Measurements from ENCODE around the gene PSMD13.
A peak's percentile ranks its signal among the peaks of the same experiment; 100 is the strongest.

Gene PSMD13

DNA sequence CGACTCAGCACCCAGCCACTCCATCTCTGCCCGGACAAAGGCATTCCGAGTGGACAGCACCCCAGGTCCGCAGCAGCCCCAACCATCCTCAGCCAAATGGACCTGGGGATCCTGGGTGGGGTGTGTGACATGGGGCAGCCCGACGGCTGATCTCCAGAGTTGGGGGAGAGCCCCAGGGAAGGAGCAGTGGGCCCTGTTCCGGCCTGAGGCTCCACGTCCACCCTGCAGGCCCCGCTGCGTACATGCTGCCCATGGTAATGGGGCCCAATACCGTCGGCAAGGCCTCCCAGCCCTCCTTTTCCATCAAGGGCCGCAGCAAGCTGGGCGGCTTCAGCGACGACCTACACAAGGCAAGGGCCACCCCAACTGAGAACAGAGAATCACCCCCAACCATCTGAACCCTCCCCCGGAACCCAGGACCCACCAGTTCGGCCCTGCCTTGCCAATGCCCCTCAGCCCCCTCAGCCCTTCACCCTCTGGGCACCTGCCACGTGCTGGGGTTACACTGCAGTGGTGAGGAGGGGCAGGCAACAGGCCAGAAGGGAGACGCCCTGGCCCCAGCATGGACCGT lies 38.5 kb upstream of the PSMD13 start:
- no peaks in the 10 kb centered on the region for H3K4me1 ChIP-seq (ENCODE audit: insufficient read depth, low read length)
- H3K27ac ChIP-seq (ENCODE audit: low read depth, low read length), result no peak overlapping the region
- no peak overlapping the region for H3K9ac ChIP-seq (ENCODE audit: low read depth, low read length)
- no peaks in the 10 kb centered on the region for H3K9me3 ChIP-seq (ENCODE audit: insufficient read depth, low read depth, low read length)
- 85% methylated on average over 21 of the region's 21 CpGs for WGBS
- H3K27me3 ChIP-seq (ENCODE audit: insufficient read depth, low read length), result no peaks in the 10 kb centered on the region
- H3K36me3 ChIP-seq (ENCODE audit: insufficient read depth, low read length), result no peaks in the 10 kb centered on the region
- H3K4me3 ChIP-seq (ENCODE audit: low read length), result no peak overlapping the region

DNA sequence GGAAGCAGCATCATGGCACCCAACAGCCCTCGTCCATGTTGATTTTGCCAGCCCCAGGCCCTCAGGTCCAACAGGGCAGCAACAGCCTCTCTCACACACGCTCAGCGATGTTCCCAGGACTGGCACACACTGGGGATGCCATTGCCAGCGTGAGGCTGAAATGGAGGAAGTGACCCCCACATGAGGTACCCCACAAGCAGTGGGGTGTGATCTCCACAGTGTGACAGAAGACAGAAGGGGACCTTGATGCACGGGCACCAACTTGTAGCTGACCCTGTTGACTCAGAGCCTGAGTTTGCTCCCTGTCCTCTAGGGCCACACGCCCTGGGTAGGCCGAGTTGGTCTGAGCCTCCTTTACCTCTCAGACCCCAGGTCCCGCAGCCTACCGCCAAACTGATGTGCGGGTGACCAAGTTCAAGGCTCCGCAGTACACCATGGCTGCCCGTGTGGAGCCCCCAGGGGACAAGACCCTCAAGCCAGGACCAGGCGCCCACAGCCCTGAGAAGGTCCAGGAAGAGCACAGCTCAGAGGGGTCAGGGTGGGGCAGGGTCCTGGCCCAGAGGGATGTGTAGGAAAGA lies 37.7 kb upstream of the PSMD13 start:
- Histone ChIP-seq H3K27ac (ENCODE audit: low read depth, low read length) (no peak overlapping the region), H3K27me3 (ENCODE audit: insufficient read depth, low read length) (no peaks in the 10 kb centered on the region), H3K36me3 (ENCODE audit: insufficient read depth, low read length) (peaks cover under 1% of the 10 kb centered on the region; the same call in 1 of the 2 replicates), H3K4me3 (ENCODE audit: low read length) (no peak overlapping the region), H3K9me3 (ENCODE audit: insufficient read depth, low read depth, low read length) (no peaks in the 10 kb centered on the region), H3K4me1 (ENCODE audit: insufficient read depth, low read length) (no peaks in the 10 kb centered on the region), H3K9ac (ENCODE audit: low read depth, low read length) (no peak overlapping the region)
- WGBS, result 87% methylated on average over 13 of the region's 13 CpGs

DNA sequence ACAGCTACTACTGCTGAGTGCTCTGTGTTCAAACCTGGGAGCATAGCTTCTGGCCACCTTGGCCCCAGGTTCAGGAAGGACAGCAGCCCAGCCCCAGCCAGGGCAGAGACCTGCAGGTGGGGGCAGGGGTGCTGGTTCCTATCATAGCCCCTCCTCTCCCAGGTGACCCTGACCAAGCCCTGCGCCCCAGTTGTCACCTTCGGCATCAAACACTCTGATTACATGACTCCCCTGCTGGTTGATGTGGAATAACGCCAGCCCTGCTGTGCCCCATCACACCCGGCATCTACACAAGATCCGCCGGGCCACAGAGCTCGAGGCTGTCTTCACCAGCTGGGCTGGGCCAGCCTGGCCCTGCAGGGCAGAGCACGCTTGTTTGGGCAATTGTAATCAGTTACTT lies 37.0 kb upstream of the PSMD13 start:
- no peaks in the 10 kb centered on the region for H3K9me3 ChIP-seq (ENCODE audit: insufficient read depth, low read depth, low read length)
- no peak overlapping the region for H3K27ac ChIP-seq (ENCODE audit: low read depth, low read length)
- no peaks in the 10 kb centered on the region for H3K4me1 ChIP-seq (ENCODE audit: insufficient read depth, low read length)
- H3K9ac ChIP-seq (ENCODE audit: low read depth, low read length), result no peak overlapping the region
- WGBS, result 89% methylated on average over 8 of the region's 8 CpGs
- H3K4me3 ChIP-seq (ENCODE audit: low read length), result no peak overlapping the region
- peaks cover 7% of the 10 kb centered on the region for H3K36me3 ChIP-seq (ENCODE audit: insufficient read depth, low read length)
- H3K27me3 ChIP-seq (ENCODE audit: insufficient read depth, low read length), result no peaks in the 10 kb centered on the region

DNA sequence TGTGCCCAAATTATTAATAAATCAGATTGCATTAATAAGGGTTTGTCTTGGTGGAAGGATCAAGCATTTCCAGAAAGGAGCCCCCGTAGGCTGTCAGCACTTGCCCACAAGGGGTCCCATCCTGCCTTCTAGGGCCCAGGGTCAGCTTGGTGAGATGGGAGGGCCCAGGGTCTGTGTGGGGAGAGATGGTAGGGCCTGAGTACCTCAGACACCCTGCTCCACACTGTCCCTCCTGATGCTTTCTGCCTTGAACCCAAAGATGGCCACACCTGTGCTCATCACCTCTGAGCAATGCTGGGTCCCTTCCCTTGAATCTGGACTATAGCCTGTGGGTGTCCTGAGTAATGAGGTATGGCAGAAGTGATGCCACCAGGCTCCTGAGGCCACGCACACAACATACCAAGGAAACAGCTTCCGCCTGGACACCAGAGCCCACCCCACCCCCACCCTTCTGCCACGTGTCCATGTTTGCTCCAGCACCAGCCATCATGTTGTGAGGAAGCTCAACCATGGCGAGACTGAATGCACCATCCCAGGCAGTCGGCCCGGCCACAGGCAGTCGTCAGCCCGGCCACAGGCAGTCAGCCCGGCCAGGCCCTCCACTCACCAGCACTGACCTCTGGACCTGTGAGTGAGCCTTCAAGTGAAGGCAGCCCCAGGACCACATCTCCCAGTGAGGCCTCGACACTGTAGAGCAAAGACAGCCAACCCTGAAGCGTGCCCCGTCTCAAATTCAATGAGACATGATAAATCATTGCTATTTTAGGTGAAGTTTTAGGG lies 36.4 kb upstream of the PSMD13 start:
- Histone ChIP-seq H3K27ac (ENCODE audit: low read depth, low read length) (no peak overlapping the region), H3K4me1 (ENCODE audit: insufficient read depth, low read length) (no peaks in the 10 kb centered on the region), H3K9me3 (ENCODE audit: insufficient read depth, low read depth, low read length) (no peaks in the 10 kb centered on the region), H3K4me3 (ENCODE audit: low read length) (no peak overlapping the region), H3K36me3 (ENCODE audit: insufficient read depth, low read length) (peaks cover 14% of the 10 kb centered on the region), H3K9ac (ENCODE audit: low read depth, low read length) (no peak overlapping the region), H3K27me3 (ENCODE audit: insufficient read depth, low read length) (no peaks in the 10 kb centered on the region)
- WGBS, result 94% methylated on average over 13 of the region's 13 CpGs

DNA sequence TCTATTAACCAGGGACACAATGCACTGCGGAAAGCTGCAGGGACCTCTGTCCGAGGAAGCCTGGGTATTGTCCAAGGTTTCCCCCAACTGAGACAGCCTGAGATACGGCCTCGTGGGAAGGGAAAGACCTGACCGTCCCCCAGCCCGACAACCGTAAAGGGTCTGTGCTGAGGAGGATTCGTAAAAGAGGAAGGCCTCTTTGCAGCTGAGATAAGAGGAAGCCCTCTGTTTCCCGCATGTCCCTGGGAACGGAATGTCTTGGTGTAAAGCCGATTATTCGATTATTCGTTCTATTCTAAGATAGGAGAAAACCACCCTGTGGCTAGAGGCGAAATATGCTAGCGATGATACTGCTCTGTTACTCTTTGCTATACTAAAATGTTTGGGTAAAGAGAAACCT lies 34.8 kb upstream of the PSMD13 start:
- H3K27me3 ChIP-seq (ENCODE audit: insufficient read depth, low read length), result no peaks in the 10 kb centered on the region
- H3K4me1 ChIP-seq (ENCODE audit: insufficient read depth, low read length), result peaks cover 7% of the 10 kb centered on the region; the same call in 1 of the 2 replicates
- no peak overlapping the region for H3K9ac ChIP-seq (ENCODE audit: low read depth, low read length)
- H3K36me3 ChIP-seq (ENCODE audit: insufficient read depth, low read length), result peaks cover 16% of the 10 kb centered on the region
- H3K4me3 ChIP-seq (ENCODE audit: low read length), result no peak overlapping the region
- H3K27ac ChIP-seq (ENCODE audit: low read depth, low read length), result no peak overlapping the region
- no peaks in the 10 kb centered on the region for H3K9me3 ChIP-seq (ENCODE audit: insufficient read depth, low read depth, low read length)
- WGBS, result 79% methylated on average over 15 of the region's 15 CpGs

DNA sequence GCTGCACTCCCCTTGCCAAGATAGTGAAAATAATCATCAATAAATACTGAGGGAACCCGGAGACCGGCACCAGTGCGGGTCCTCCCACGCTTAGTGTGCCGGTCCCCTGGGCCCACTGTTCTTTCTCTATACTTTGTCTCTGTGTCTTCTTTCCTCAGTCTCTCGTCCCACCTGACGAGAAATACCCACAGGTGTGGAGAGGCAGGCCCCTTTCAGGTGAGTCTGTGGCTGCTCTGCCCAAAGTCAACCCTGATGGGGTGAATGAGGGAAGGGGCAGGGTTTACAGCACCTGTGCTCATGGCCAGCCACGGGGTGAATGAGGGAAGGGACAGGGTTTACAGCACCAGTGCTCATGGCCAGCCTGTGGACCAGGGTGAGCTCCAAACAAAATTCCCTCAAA lies 34.3 kb upstream of the PSMD13 start:
- peaks cover 16% of the 10 kb centered on the region for H3K36me3 ChIP-seq (ENCODE audit: insufficient read depth, low read length)
- H3K27me3 ChIP-seq (ENCODE audit: insufficient read depth, low read length), result no peaks in the 10 kb centered on the region
- 96% methylated on average over 8 of the region's 8 CpGs for WGBS
- H3K4me1 ChIP-seq (ENCODE audit: insufficient read depth, low read length), result peaks cover 7% of the 10 kb centered on the region; the same call in 1 of the 2 replicates
- no peak overlapping the region for H3K4me3 ChIP-seq (ENCODE audit: low read length)
- H3K9ac ChIP-seq (ENCODE audit: low read depth, low read length), result no peak overlapping the region
- no peak overlapping the region for H3K27ac ChIP-seq (ENCODE audit: low read depth, low read length)
- H3K9me3 ChIP-seq (ENCODE audit: insufficient read depth, low read depth, low read length), result no peaks in the 10 kb centered on the region

DNA sequence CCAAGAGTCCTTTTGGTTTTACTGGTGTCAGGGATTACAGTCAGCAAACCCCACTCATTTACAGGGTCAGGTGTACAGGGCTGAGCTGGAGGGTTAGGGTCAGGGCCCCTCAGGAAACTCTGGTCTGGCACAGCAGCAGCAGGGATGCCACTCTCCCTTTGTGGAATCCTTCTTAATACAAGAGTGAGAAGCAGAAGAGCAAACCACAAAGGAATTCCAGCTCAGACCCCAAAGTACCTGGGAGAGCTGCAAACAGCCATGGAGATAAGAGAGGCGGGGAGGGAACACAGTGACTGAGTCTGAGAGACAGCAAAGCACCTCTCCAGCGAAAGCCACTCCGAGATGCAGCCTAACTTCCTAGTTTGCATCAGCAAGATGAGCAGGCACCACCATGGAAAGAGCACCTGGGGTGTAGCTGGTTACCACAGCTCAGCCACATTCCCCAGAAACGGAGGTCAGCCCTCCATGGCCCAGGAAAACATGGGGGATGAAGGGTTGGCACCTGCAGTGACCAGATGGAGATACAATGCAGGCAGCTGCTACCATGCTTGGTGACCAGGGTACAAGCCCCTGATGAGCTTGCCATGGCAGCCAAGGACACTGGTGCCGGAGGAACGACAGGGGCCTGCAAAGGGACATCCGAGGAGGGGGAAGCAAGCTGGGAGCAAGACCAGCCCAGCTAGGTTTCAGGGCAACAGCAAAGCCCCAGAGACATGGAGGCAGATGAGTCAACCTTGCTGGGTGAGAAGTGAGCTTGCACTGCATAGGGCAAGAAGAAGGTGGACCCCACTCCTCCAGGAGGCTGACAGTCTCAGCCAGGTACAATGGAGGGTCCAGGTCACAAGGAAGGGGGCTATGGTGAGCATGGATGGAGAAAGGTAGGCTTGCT lies 33.5 kb upstream of the PSMD13 start:
- H3K9ac ChIP-seq (ENCODE audit: low read depth, low read length), result no peak overlapping the region
- 94% methylated on average over 7 of the region's 7 CpGs for WGBS
- H3K9me3 ChIP-seq (ENCODE audit: insufficient read depth, low read depth, low read length), result no peaks in the 10 kb centered on the region
- H3K4me1 ChIP-seq (ENCODE audit: insufficient read depth, low read length), result peaks cover 7% of the 10 kb centered on the region; the same call in 1 of the 2 replicates
- H3K36me3 ChIP-seq (ENCODE audit: insufficient read depth, low read length), result peaks cover 16% of the 10 kb centered on the region
- no peak overlapping the region for H3K27ac ChIP-seq (ENCODE audit: low read depth, low read length)
- H3K4me3 ChIP-seq (ENCODE audit: low read length), result no peak overlapping the region
- no peaks in the 10 kb centered on the region for H3K27me3 ChIP-seq (ENCODE audit: insufficient read depth, low read length)

DNA sequence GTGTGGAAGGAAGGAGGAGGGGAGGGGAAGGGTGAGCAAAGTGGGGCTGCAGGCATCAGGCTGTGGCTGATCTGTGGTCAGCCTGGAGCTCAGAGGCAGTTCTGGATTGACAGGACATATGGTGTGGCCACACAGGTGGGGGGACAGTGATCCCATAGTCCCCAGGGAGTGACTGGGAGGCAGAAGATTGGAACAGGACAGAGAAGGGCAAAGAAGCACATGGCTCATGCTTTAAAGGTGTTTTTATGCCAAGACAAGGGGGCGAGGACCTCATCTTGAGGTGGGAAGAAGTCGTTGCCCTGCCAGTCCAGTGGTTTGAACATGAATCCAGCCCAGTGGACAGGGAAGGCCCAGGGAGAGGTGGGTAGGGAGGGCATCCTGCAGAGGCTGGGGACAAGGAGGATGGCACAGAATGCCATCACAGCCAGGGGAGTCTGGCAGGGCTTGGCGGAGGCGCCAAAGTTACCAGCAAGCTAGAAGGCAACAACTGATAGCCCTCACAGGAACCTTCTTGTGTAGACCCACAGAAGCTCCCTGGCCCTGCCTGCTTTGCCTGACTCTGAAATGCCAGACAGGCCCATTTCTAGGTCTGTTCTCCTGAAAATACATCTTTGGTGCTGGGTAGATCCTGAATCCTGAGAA lies 32.7 kb upstream of the PSMD13 start:
- H3K4me1 ChIP-seq (ENCODE audit: insufficient read depth, low read length), result peaks cover 7% of the 10 kb centered on the region; the same call in 1 of the 2 replicates
- 98% methylated on average over 4 of the region's 4 CpGs for WGBS
- no peak overlapping the region for H3K27ac ChIP-seq (ENCODE audit: low read depth, low read length)
- no peak overlapping the region for H3K4me3 ChIP-seq (ENCODE audit: low read length)
- H3K9ac ChIP-seq (ENCODE audit: low read depth, low read length), result no peak overlapping the region
- H3K27me3 ChIP-seq (ENCODE audit: insufficient read depth, low read length), result no peaks in the 10 kb centered on the region
- H3K9me3 ChIP-seq (ENCODE audit: insufficient read depth, low read depth, low read length), result no peaks in the 10 kb centered on the region
- H3K36me3 ChIP-seq (ENCODE audit: insufficient read depth, low read length), result peaks cover 16% of the 10 kb centered on the region

DNA sequence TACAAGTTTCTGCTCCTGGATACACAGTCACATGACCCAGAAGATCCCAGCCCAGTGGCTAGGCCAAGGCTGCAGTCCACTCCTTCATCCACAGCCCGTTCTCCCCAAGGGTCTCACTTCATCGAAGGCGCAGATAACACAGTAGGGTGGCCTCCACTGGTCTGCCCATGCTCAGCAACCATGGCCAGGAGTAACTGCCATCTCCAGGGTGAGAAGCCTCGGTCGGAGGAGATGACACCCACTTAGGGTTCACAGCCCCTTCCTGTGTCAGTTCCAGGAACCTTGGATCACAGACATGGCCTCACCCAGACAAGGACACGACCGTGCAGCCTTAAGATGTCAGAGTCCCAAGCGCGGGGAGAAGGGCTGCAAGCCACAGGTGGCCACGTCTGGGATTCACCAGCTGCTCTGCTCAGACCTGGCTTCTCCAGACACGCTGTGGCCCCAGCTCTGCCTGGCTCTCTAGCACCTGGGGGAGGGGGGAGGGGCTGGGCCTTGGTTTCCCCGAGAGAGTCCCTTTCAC lies 32.1 kb upstream of the PSMD13 start:
- WGBS, result 90% methylated on average over 11 of the region's 12 CpGs
- Histone ChIP-seq H3K27me3 (ENCODE audit: insufficient read depth, low read length) (no peaks in the 10 kb centered on the region), H3K9ac (ENCODE audit: low read depth, low read length) (no peak overlapping the region), H3K9me3 (ENCODE audit: insufficient read depth, low read depth, low read length) (no peaks in the 10 kb centered on the region), H3K4me1 (ENCODE audit: insufficient read depth, low read length) (peaks cover 7% of the 10 kb centered on the region; the same call in 1 of the 2 replicates), H3K27ac (ENCODE audit: low read depth, low read length) (no peak overlapping the region), H3K4me3 (ENCODE audit: low read length) (no peak overlapping the region), H3K36me3 (ENCODE audit: insufficient read depth, low read length) (peaks cover 19% of the 10 kb centered on the region)

DNA sequence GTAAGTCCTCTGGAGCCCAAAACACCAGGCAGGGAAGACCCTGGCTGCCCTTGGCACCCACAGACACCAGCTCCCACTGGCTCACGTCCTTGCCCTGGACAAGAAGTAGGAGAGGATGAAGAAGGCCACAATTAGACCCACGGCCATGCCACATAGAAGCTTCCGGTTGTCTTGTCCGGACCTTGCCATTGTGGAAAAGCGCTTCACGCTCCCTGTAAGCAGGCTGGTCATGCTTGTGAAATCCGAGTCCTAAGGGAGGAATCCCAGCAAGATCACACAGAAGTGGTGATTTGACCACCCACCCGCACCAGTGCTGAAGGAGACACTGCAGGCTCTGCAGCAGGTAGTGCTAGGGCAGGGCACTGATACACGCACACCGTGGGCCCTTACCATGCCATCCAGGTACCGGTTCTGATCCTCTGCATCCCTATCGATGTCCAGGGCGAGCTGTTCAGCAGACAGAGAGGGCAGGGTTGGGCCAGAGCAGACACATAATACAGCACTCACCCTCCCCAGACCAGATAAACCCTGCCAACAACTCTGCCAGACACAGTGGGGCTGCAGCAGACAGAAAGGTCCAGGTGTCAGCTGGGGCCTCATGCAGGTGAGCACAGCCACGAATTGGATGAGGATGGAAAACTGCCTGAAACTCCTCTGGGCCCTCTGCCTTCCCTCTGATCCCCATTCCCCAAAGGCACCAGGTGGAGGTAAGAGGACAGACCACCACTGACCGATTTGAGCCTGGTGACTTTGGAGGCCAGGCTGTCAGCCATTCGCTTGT lies 31.4 kb upstream of the PSMD13 start:
- Histone ChIP-seq H3K9me3 (ENCODE audit: insufficient read depth, low read depth, low read length) (no peaks in the 10 kb centered on the region), H3K9ac (ENCODE audit: low read depth, low read length) (no peak overlapping the region), H3K27me3 (ENCODE audit: insufficient read depth, low read length) (no peaks in the 10 kb centered on the region), H3K4me3 (ENCODE audit: low read length) (0 out of 2 replicates have a peak overlapping the region, but pooled peaks have one; percentile 93), H3K27ac (ENCODE audit: low read depth, low read length) (no peak overlapping the region), H3K36me3 (ENCODE audit: insufficient read depth, low read length) (peaks cover 26% of the 10 kb centered on the region), H3K4me1 (ENCODE audit: insufficient read depth, low read length) (peaks cover 7% of the 10 kb centered on the region; the same call in 1 of the 2 replicates)
- 95% methylated on average over 16 of the region's 16 CpGs for WGBS
